ENCODE measurements around the gene LRRC14B. TPM values are rescaled to one million over a fixed set of nuclear protein-coding genes. Genes with fewer than 3 reads are reported as not detected.

The LRRC14B gene
- not detected in 2 replicates for total RNA-seq

DNA sequence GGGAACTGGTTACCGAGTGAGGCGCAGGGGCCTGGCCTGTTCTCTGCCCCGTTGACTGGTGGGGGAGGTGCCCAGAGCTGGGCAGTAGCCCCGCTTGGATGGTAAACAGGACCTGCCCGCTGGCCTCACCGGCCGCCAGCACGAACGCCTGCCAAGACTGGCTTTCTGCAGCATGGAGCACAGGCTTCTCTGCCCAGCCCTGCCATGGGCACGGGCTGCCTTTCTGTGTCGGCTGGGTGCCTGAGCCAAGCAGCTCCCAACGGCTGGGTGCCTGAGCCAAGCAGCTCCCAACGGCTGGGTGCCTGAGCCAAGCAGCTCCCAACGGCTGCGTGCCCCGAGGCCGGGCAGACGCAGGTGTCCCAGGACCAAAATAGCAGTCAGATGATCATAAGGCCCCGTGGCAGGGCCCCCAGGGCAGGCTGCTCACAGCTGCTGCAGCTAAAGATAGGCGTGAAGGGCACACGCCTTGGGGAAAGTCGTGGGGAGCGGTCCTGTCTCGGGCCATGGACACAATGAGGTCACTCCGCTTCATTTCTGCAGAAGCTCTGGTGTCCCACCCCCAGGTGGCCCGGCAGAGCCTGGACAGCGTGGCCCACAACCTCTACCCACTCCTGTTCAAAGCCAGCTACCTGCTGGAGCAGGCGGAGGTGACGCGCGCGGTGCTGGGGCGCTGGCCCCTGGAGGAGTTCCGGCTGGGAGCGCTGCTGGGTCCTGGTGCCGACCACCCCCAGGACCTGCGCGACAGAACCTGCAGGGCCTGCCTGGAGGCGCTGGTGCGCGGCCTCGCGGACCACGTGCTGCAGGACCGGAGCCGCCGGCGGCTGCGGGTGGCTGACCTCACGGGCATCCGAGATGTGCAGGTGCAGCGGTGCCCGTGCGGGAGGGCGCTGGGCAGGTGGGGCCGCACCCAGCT, at the start of gene LRRC14B:
Gene LRRC14B, plus strand, starts transcription at position 460 of the 913 bp plus-strand sequence. Its CDS starts 44 bp downstream, at position 504.
- DNase-seq (ENCODE audit: extremely low read depth, low read depth, low spot score) = no peak

- no peak for DNase-seq (ENCODE audit: extremely low read depth, low read depth, low spot score)
Measured at GRCh38 chr5:141761-142160, 49.5 kb upstream of the LRRC14B start.

GRCh38 chr5:142246-142810, 49.0 kb upstream of the LRRC14B start:
- no peak for DNase-seq (ENCODE audit: extremely low read depth, low read depth, low spot score)

DNA sequence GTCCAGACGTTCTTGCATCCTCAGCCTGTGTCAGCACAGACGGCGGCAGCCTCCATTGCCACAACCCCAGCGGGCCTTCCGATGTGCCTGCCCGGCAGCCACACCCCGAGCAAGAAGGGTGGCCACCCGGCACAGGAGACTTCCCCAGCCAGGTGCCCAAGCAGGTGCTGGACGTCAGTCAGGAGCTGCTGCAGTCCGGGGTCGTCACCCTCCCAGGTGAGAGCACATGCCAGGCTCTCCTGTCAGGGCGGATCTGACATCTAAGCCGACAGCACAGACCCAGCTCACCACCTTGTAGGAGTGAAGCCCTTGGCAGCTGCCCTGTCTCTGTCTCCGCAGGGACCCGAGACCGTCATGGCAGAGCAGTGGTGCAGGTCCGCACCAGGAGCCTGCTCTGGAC, 48.3 kb upstream of the LRRC14B start:
- no peak for DNase-seq (ENCODE audit: extremely low read depth, low read depth, low spot score)

- no peak for DNase-seq (ENCODE audit: extremely low read depth, low read depth, low spot score)
Measured at GRCh38 chr5:144941-145340, 46.4 kb upstream of the LRRC14B start.

GRCh38 chr5:145585-146323, 45.5 kb upstream of the LRRC14B start:
- DNase-seq (ENCODE audit: extremely low read depth, low read depth, low spot score) = no peak

DNA sequence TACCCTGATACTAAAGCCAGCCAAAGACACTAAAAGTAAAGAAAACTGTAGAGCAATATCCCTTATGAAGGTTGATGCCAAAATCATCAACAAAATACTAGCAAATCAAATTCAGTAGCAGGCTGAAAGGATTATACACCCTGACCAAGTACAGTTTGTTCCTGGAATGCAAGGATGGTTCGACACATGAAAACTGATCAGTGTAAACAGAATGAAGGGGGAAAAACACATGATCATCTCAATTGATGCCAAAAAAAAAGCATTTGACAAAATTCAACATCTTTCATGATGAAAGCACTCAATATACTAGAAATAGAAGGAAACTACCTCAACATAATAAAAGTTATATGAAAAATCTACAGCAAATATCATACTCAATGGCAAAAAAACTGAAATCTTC, 43.5 kb upstream of the LRRC14B start:
- no peak for DNase-seq (ENCODE audit: extremely low read depth, low read depth, low spot score)

DNA sequence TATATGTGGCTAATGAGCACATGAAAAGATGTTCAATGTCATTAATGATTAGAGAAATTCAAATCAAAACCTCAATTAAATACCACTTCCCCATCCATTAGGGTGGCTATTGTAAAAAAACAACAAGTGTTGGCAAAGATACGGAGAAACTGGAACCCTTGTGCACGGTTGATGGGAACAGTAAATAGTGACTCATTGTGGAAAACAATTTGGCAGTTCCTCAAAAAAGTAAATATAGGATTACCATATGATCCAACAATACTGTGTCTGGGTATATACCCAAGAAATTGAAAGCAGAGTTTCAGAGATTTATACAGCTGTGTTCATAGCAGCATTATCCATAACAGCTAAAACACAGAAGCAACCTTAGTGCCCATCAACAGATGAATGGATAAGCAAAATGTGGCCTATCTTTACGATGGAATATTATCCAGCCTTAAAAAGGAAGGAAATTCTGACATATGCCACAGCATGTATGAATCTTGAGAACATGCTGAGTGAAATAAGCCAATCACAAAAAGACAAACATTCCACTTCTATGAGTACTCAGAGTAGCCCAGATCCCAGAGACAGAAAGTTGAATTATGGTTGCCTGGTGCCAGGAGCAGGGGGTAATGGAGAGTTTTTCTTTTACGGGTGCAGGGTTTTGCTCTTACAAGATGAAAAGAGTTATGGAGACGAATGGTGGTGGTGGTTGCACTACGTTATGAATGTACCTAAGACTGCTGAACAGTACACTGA, 41.4 kb upstream of the LRRC14B start:
- peak; percentile 42 for DNase-seq (ENCODE audit: extremely low read depth, low read depth, low spot score)

GRCh38 chr5:150746-151145, 40.5 kb upstream of the LRRC14B start:
- DNase-seq (ENCODE audit: extremely low read depth, low read depth, low spot score) = no peak

GRCh38 chr5:152077-152476, 39.2 kb upstream of the LRRC14B start:
- no peak for DNase-seq (ENCODE audit: extremely low read depth, low read depth, low spot score)

- DNase-seq (ENCODE audit: extremely low read depth, low read depth, low spot score) = no peak
Measured at GRCh38 chr5:153256-153655, 38.0 kb upstream of the LRRC14B start.

DNA sequence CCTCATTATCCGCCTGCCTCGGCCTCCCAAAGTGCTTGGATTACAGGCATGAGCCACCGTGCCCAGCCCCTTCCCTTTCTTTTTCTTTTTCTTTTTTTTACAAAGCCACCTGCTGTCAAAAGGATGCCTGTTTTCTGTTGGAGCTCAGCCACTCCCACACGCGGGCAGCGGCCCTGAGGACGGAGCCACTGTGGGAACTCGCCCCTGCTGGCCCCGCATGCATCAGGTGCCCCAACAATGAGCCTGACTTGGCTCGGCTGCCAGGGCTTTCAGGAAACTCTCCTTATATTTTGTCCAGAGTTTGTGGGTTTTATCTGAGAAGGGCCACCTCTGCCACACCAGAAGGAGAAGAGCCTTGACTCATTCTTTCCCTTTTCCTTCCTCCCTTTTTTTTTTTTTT, 37.1 kb upstream of the LRRC14B start:
- DNase-seq (ENCODE audit: extremely low read depth, low read depth, low spot score) = no peak

DNA sequence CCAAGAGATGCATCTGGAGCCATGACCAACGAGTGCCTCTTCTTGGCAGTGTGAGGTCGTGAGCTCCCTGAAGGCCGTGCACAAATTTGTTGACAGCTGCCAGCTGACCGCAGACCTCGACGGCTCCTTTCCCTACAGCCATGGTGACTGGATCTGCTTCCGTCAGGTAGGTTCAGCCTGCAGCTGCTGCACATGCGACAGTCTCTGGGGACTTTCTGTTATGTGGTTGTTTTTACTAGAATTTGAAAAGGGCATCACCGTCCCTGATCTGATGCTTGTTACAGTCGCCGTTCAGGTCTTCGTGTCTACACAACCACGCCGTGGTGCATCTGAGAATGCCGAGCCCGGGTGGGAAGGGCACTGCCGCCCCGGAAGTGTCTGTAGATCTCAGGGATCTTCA, 36.5 kb upstream of the LRRC14B start:
- DNase-seq (ENCODE audit: extremely low read depth, low read depth, low spot score) = no peak

GRCh38 chr5:155651-156410, 35.5 kb upstream of the LRRC14B start:
- DNase-seq (ENCODE audit: extremely low read depth, low read depth, low spot score) = no peak

- DNase-seq (ENCODE audit: extremely low read depth, low read depth, low spot score) = no peak
Measured at GRCh38 chr5:156411-157072, 34.8 kb upstream of the LRRC14B start.

GRCh38 chr5:157126-157715, 34.1 kb upstream of the LRRC14B start:
- no peak for DNase-seq (ENCODE audit: extremely low read depth, low read depth, low spot score)

GRCh38 chr5:157801-158200, 33.5 kb upstream of the LRRC14B start:
- DNase-seq (ENCODE audit: extremely low read depth, low read depth, low spot score) = no peak

GRCh38 chr5:158807-159447, 32.4 kb upstream of the LRRC14B start:
- no peak for DNase-seq (ENCODE audit: extremely low read depth, low read depth, low spot score)
